IMR-90 (cell line): ENCODE measurements around the gene GOLGA3. TPM values are rescaled to one million over a fixed set of nuclear protein-coding genes. Genes with fewer than 3 reads are reported as not detected.

Source experiments
- ATAC-seq: fragments of 200-7000 bp; cut with Tn5 transposase; 2 replicates; pipeline ENCODE4 v1.9.1; 2020; ENCODE audit warnings: low read depth, mild to moderate bottlenecking, moderate library complexity
- BruUV-seq: library from RNA; stranded (reverse); fragments of 400-500 nt; replicated peaks from 2 replicates; lab custom pipeline; 2021; lab: Mats Ljungman, UMichigan
- CTCF ChIA-PET: fragments of 300-600 bp; formaldehyde crosslinking; extraction: SDS; loops from one replicate; lab custom pipeline; 2021; ENCODE audit warnings: antibody characterized with exemption; lab: Yijun Ruan, JAX
- POLR2A ChIA-PET: fragments of 300-600 bp; sonication (Branson Sonifier 250); formaldehyde crosslinking; loops from one replicate; lab custom pipeline; 2022; ENCODE audit warnings: antibody characterized with exemption; ENCODE audit not compliant: unreplicated experiment; lab: Charles Lee
- DNase-seq: peaks from one replicate; pipeline ENCODE4 v3.0.0; 2013
- H2AFZ ChIP-seq: replicated peaks from 2 replicates; pipeline ENCODE3; 2013; ENCODE audit warnings: low read length, mild to moderate bottlenecking; ENCODE audit not compliant: poor library complexity
- H2AK5ac ChIP-seq: 2 replicates; pipeline ENCODE4 v1.6.1; 2013; ENCODE audit warnings: low read depth, low read length, inconsistent platforms
- H2AK9ac ChIP-seq: replicated peaks from 2 replicates; pipeline ENCODE3; 2013; ENCODE audit warnings: mild to moderate bottlenecking, low read depth, low read length, moderate library complexity; ENCODE audit not compliant: poor library complexity
- H2BK120ac ChIP-seq: 2 replicates; pipeline ENCODE4 v1.6.1; 2013; ENCODE audit warnings: low read depth, low read length, inconsistent platforms
- H2BK15ac ChIP-seq: 3 replicates; pipeline ENCODE4 v1.6.1; 2013; ENCODE audit warnings: low read depth, low read length, inconsistent platforms
- H2BK20ac ChIP-seq: 2 replicates; pipeline ENCODE4 v1.6.1; 2013; ENCODE audit warnings: low read depth, mild to moderate bottlenecking, inconsistent platforms, low read length, moderate library complexity
- H2BK5ac ChIP-seq: 2 replicates; pipeline ENCODE4 v1.6.1; 2013; ENCODE audit warnings: mild to moderate bottlenecking, low read depth, low read length, inconsistent platforms; ENCODE audit not compliant: poor library complexity, severe bottlenecking
- H3K14ac ChIP-seq: replicated peaks from 2 replicates; pipeline ENCODE4 v1.6.1; 2013; ENCODE audit warnings: low read depth, low read length, inconsistent platforms
- H3K18ac ChIP-seq: 2 replicates; pipeline ENCODE4 v1.6.1; 2013; ENCODE audit warnings: low read depth, low read length, control low read depth
- H3K23ac ChIP-seq: 2 replicates; pipeline ENCODE4 v1.6.1; 2013; ENCODE audit warnings: low read depth, low read length, inconsistent platforms
- H3K27ac ChIP-seq: 2 replicates; pipeline ENCODE4 v1.5.1; 2013; ENCODE audit warnings: mild to moderate bottlenecking, control low read depth, low read length; ENCODE audit not compliant: insufficient read depth
- H3K27me3 ChIP-seq: 2 replicates; pipeline ENCODE4 v1.6.1; 2013; ENCODE audit warnings: low read length; ENCODE audit not compliant: control insufficient read depth, insufficient read depth
- H3K36me3 ChIP-seq: 2 replicates; pipeline ENCODE4 v1.6.1; 2013; ENCODE audit warnings: low read length, mixed read lengths; ENCODE audit not compliant: control insufficient read depth, insufficient read depth
- H3K4ac ChIP-seq: 2 replicates; pipeline ENCODE4 v1.6.1; 2013; ENCODE audit warnings: low read depth, low read length, inconsistent platforms
- H3K4me1 ChIP-seq: 2 replicates; pipeline ENCODE4 v1.6.1; 2013; ENCODE audit warnings: low read length, mixed read lengths; ENCODE audit not compliant: control insufficient read depth, insufficient read depth
- H3K4me2 ChIP-seq: 2 replicates; pipeline ENCODE4 v1.6.1; 2013; ENCODE audit warnings: low read depth, mild to moderate bottlenecking, control low read depth, low read length, moderate library complexity
- H3K4me3 ChIP-seq: 2 replicates; pipeline ENCODE4 v1.5.1; 2013; ENCODE audit warnings: low read depth, mild to moderate bottlenecking, control low read depth, low read length, moderate library complexity; ENCODE audit not compliant: insufficient read depth
- H3K56ac ChIP-seq: 2 replicates; pipeline ENCODE4 v1.6.1; 2013; ENCODE audit warnings: low read length, inconsistent platforms; ENCODE audit not compliant: insufficient read depth; ENCODE audit errors: extremely low read depth
- H3K79me1 ChIP-seq, 2 experiments: 2 replicates each; pipeline ENCODE4 v1.6.1; 2013; ENCODE audit warnings: low read length in 2 of 2, inconsistent platforms in 1 of 2, low read depth in 1 of 2
- H3K9ac ChIP-seq: 2 replicates; pipeline ENCODE4 v1.6.1; 2013; ENCODE audit warnings: low read depth, low read length, control low read depth
- H3K9me1 ChIP-seq: 2 replicates; pipeline ENCODE4 v1.6.1; 2013; ENCODE audit warnings: low read length, inconsistent platforms; ENCODE audit not compliant: insufficient read depth
- H3K9me3 ChIP-seq: 2 replicates; pipeline ENCODE4 v1.6.1; 2013; ENCODE audit warnings: low read length; ENCODE audit not compliant: control insufficient read depth, insufficient read depth
- H4K20me1 ChIP-seq: 2 replicates; pipeline ENCODE4 v1.6.1; 2013; ENCODE audit warnings: low read length, inconsistent platforms; ENCODE audit not compliant: insufficient read depth
- H4K5ac ChIP-seq: 2 replicates; pipeline ENCODE4 v1.6.1; 2013; ENCODE audit warnings: mild to moderate bottlenecking, low read depth, low read length, control low read depth
- H4K8ac ChIP-seq, 2 experiments: 2 replicates each; pipeline ENCODE4 v1.6.1; 2013; ENCODE audit warnings: low read depth in 2 of 2, low read length in 2 of 2, control low read depth in 1 of 2, inconsistent platforms in 1 of 2
- H4K91ac ChIP-seq: 2 replicates; pipeline ENCODE4 v1.6.1; 2013; ENCODE audit warnings: low read depth, low read length, inconsistent platforms; ENCODE audit not compliant: insufficient read depth
- BHLHE40 ChIP-seq: fragments of 150-350 bp; IDR thresholded peaks from 2 replicates; pipeline ENCODE4 v1.6.1; 2016; ENCODE audit warnings: mild to moderate bottlenecking, low read depth, low read length
- CHD1 ChIP-seq: IDR thresholded peaks from 2 replicates; pipeline ENCODE4 v1.6.1; 2012; ENCODE audit warnings: low read depth, low read length, improper control_type of control experiment
- MAFK ChIP-seq: IDR thresholded peaks from 2 replicates; pipeline ENCODE4 v1.6.1; 2012; ENCODE audit warnings: low read depth, low read length, improper control_type of control experiment
- MXI1 ChIP-seq: IDR thresholded peaks from 2 replicates; pipeline ENCODE4 v1.6.1; 2012; ENCODE audit warnings: low read depth, mild to moderate bottlenecking, low read length, moderate library complexity, borderline replicate concordance
- RAD21 ChIP-seq: IDR thresholded peaks from 2 replicates; pipeline ENCODE4 v1.6.1; 2012; ENCODE audit warnings: low read length, improper control_type of control experiment
- RFX5 ChIP-seq: IDR thresholded peaks from 2 replicates; pipeline ENCODE4 v1.8.0; 2012; ENCODE audit warnings: low read depth, mild to moderate bottlenecking, low read length, moderate library complexity
- whole genome bisulfite sequencing, 2 experiments: methylation state at CpG; one replicate each; pipeline versions ENCODE4 v1.1.5 to v1.1.7; 2013; ENCODE audit warnings: missing lambda C conversion rate in 2 of 2; ENCODE audit not compliant: insufficient read length in 1 of 2; ENCODE audit errors: extremely low coverage in 2 of 2; 5-methylcytosine and 5-hydroxymethylcytosine counted together
- dilution Hi-C: fragments of 300-500 bp; cut with HindIII; formaldehyde crosslinking; loops from one replicate; pipeline ENCODE4 v1.14.3; 2018; ENCODE audit warnings: low sequenced_read_pairs; ENCODE audit not compliant: unreplicated experiment
- in situ Hi-C: fragments of 300-500 bp; cut with MboI; formaldehyde crosslinking; loops from 3 replicates; pipeline ENCODE4 v1.14.3; 2019; ENCODE audit warnings: low sequenced_read_pairs, inconsistent platforms, mixed read lengths
- intact Hi-C: fragments of 100-400 bp; cut with micrococcal nuclease; formaldehyde crosslinking; loops from 2 replicates; pipeline ENCODE4 v1.10.0; 2022
- polyA plus RNA-seq, 3 experiments: library from polyadenylated mRNA; depleted of rRNA; stranded (reverse); fragments of >200 nt; gene quantifications; 2 replicates each; pipeline ENCODE4 v1.2.3, GENCODE V29; 2012; ENCODE audit warnings: low replicate concordance in 1 of 3
- total RNA-seq: library from RNA; depleted of rRNA; stranded (reverse); fragments of >200 nt; gene quantifications from 2 replicates; pipeline ENCODE4 v1.2.3, GENCODE V29; 2012

Gene GOLGA3
- total and polyA plus RNA-seq, 2 of the 4 experiments (the other 2 are of a cell fraction) = 39.6 to 99.8 TPM

DNA sequence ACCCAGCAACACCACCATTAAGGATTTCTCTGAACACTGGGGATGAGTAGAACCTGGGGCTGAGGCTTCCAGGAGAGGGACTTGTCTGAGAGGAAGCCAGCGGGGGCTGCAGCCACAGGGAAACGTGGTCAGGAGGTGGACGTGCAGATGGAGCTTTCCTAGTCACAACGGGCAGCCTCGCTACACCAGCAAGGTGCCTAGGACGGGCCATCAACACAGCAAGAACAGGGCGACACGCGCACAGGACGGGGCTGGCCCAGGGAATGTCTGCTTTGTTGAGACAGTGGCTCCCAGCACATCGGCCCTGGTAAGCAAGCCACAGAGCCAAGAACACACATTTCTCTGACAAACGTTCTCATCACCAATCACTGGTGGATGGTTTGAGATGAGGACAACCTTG lies 92.3 kb downstream of the GOLGA3 start:
- DNase-seq = no peak
- ChIA-PET CTCF (no interaction called here), POLR2A (no interaction called here)
- no peak overlapping the region for H3K23ac ChIP-seq
- no peak overlapping the region for H3K56ac ChIP-seq
- no peaks in the 10 kb centered on the region for H3K27me3 ChIP-seq
- ATAC-seq = no peak
- H3K18ac ChIP-seq = no peak overlapping the region
- in situ Hi-C loops = no loop called here
- H3K4ac ChIP-seq = no peak overlapping the region
- BruUV-seq = no TSS peak
- no peak overlapping the region for H2BK20ac ChIP-seq
- no peak overlapping the region for H3K4me2 ChIP-seq
- H2AK9ac ChIP-seq = no peak overlapping the region
- no peak overlapping the region for H4K5ac ChIP-seq
- intact Hi-C loops = no loop called here
- H3K4me1 ChIP-seq = no peaks in the 10 kb centered on the region
- peaks cover 33% of the 10 kb centered on the region for H4K20me1 ChIP-seq
- no peaks in the 10 kb centered on the region for H3K9me3 ChIP-seq
- no peak overlapping the region for H3K27ac ChIP-seq
- H4K8ac ChIP-seq = no peak overlapping the region
- H3K4me3 ChIP-seq = no peak overlapping the region
- no peaks in the 10 kb centered on the region for H3K9me1 ChIP-seq
- WGBS, 2 experiments = 93% methylated on average over 2 of the region's 12 CpGs; no CpG with 5 or more reads in 1 of the 2 experiments
- no peak overlapping the region for H4K91ac ChIP-seq
- TF ChIP-seq BHLHE40 (no peak), RFX5 (no peak), MAFK (no peak), MXI1 (no peak), CHD1 (no peak), RAD21 (no peak)
- H2BK5ac ChIP-seq = no peak overlapping the region
- no peak overlapping the region for H2BK15ac ChIP-seq
- H2AFZ ChIP-seq = no peak overlapping the region
- dilution Hi-C loops = no loop called here
- H2AK5ac ChIP-seq = no peak overlapping the region
- H3K14ac ChIP-seq = no peak overlapping the region
- peaks cover 13 to 25% of the 10 kb centered on the region in 2 experiments for H3K79me1 ChIP-seq
- H2BK120ac ChIP-seq = no peak overlapping the region
- peaks cover 78% of the 10 kb centered on the region for H3K36me3 ChIP-seq
- no peak overlapping the region for H3K9ac ChIP-seq
